Right renal pelvis (tissue), 4 donors: ENCODE data around the gene IL17B. TPM values are rescaled to one million over a fixed set of nuclear protein-coding genes. Genes with fewer than 3 reads are reported as not detected.
A peak's percentile ranks its signal among the peaks of the same experiment; 100 is the strongest.

Experiments
- DNase-seq, 4 donors: peaks; one replicate each; pipeline ENCODE4 v3.0.0-alpha.2; 2013; ENCODE audit warnings: low read depth in 4 of 4, low spot score in 3 of 4, missing footprints in 1 of 4
- polyA plus RNA-seq, 4 donors: library from polyadenylated mRNA; unstranded; fragments of 120-200 nt; gene quantifications; one replicate each; pipeline ENCODE4 v1.2.1, GENCODE V29; 2013; ENCODE audit not compliant: insufficient read length in 4 of 4

IL17B gene
- polyA plus RNA-seq, 4 donors: 0.46 to 2.8 (median 1.1) TPM

GRCh38 chr5:149415066-149415967, 36.2 kb upstream of the IL17B start:
- no peak for DNase-seq

GRCh38 chr5:149414405-149415065, 35.4 kb upstream of the IL17B start:
- DNase-seq: no peak

- DNase-seq: no peak
Observed at GRCh38 chr5:149413477-149414210, 34.6 kb upstream of the IL17B start.

- no peak for DNase-seq
Observed at GRCh38 chr5:149412783-149413476, 33.8 kb upstream of the IL17B start.

GRCh38 chr5:149411738-149412519, 32.8 kb upstream of the IL17B start:
- DNase-seq: no peak

- DNase-seq: no peak
Observed at GRCh38 chr5:149410721-149411432, 31.8 kb upstream of the IL17B start.

- DNase-seq: no peak
Observed at GRCh38 chr5:149410071-149410470, 31.0 kb upstream of the IL17B start.

GRCh38 chr5:149409268-149409948, 30.3 kb upstream of the IL17B start:
- DNase-seq: no peak

GRCh38 chr5:149408252-149409099, 29.4 kb upstream of the IL17B start:
- no peak for DNase-seq

GRCh38 chr5:149407323-149408251, 28.5 kb upstream of the IL17B start:
- no peak for DNase-seq

- DNase-seq: no peak
Observed at GRCh38 chr5:149406979-149407306, 27.9 kb upstream of the IL17B start.

- peak in 2 of 4 donors; percentile 52 to 67 for DNase-seq
Observed at GRCh38 chr5:149406203-149406978, 27.3 kb upstream of the IL17B start.

- DNase-seq: no peak
Observed at GRCh38 chr5:149405550-149406202, 26.6 kb upstream of the IL17B start.

GRCh38 chr5:149404746-149405549, 25.9 kb upstream of the IL17B start:
- no peak for DNase-seq
